GM12874 (cell line): ENCODE results near the gene ARHGEF39.

Experiments used
- CTCF ChIP-seq: IDR thresholded peaks from 2 replicates; pipeline ENCODE4 v1.5.1; 2011; ENCODE audit warnings: low read depth, mild to moderate bottlenecking, control low read depth, low read length, moderate library complexity; ENCODE audit not compliant: insufficient read depth

ARHGEF39 gene

GRCh38 chr9:35669331-35670145, 4.5 kb upstream of the ARHGEF39 start:
- no peak for TF ChIP-seq CTCF

GRCh38 chr9:35667939-35668338, 2.9 kb upstream of the ARHGEF39 start:
- no peak for TF ChIP-seq CTCF

DNA sequence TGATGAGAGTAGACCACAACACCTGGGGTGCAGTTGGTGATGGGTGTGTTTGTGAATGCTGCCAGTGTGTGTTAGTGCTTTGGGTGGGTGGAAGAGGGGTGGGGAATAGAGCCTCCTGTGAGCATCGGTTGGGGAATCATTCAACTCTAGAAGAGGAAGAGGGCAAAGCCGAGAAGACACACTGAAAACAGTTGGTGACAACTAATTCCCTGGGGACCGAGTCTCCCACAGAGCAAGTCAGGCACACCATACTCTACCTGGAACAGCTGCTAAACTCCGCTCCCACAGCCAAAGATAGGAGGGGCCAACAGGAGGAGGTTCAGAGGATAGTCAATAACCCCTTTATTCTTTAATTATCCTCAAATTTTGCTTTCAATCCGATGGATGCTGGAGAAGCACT, 1.6 kb upstream of the ARHGEF39 start:
- TF ChIP-seq CTCF = no peak

DNA sequence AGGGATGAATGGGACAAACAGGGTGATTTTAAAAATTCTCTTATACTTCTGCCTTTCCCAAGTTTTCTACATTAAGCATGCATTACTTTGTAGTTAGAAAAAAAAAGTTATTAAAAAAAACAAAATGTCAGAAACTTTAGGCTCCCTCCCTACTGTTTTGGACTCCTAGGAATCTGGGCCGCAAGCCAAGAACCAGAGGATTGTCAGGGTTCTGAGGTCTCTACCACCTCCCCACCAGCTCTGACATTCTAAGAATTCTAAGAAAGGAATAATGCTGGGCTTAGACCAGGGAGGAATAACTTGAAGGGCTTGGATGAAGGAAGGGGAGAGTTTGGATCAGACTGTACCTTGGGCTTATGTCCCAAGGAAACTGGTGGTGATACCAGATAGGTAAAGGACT, 1.1 kb upstream of the ARHGEF39 start:
- TF ChIP-seq CTCF = no peak

DNA sequence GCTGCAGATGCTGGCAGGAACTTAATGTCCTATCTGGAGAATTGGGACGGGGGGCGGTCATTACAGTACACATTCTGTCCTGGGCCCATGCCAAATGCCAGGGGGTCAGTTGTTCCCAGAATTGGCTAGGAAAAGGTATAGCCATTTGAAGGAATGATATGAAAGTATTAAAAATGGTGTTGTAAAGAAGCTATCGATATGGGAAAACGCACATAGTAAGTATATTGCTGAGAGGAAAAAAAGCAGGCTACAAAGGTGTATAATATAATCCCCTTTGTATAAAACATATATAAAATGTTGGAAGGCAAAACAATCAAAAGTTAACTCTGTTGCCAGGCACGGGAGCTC, 450 bp upstream of the ARHGEF39 start:
- no peak for TF ChIP-seq CTCF

DNA sequence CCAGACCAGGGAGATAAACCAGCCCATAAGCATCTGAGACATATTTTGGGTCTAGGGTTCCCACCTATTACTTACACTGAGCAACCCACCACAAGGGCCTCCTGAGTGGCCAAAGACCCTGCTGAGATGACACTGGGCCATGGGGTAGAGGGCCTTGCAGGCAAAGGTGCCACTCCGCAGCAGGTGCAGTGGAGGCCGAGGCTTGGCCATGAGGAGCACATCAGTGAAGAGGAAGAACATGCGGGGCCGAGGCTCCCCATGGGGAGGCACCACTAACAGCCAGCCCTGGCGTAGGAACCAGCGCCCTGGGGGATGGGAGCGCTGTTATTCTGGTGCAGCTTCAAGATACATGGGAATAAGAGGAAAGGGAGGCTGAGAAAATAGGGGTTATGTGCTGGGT, 2.6 kb downstream of the ARHGEF39 start:
- no peak for TF ChIP-seq CTCF

GRCh38 chr9:35661756-35662350, 3.1 kb downstream of the ARHGEF39 start:
- TF ChIP-seq CTCF = no peak
